Measurements from ENCODE around the gene MRPL23.

Gene MRPL23

GRCh38 chr11:1958367-1958766, 11.2 kb downstream of the MRPL23 start:
- TF ChIP-seq CTCF (IDR thresholded peaks at IDR 0.05; ENCODE audit: low read depth, low read length), result no peak
- no peak for DNase-seq
- Histone ChIP-seq H3K36me3 (no peaks in the 10 kb centered on the region), H3K27me3 (ENCODE audit: insufficient read depth, low read depth, severe bottlenecking) (no peaks in the 10 kb centered on the region), H3K9me3 (ENCODE audit: severe bottlenecking) (no peaks in the 10 kb centered on the region), H3K27ac (no peak overlapping the region), H3K4me3 (ENCODE audit: low read depth, low read length) (no peak overlapping the region)

GRCh38 chr11:1959786-1960185, 12.7 kb downstream of the MRPL23 start:
- TF ChIP-seq CTCF (IDR thresholded peaks at IDR 0.05; ENCODE audit: low read depth, low read length), result no peak
- no peaks in the 10 kb centered on the region for H3K36me3 ChIP-seq
- no peaks in the 10 kb centered on the region for H3K9me3 ChIP-seq (ENCODE audit: severe bottlenecking)
- DNase-seq, result no peak
- no peak overlapping the region for H3K27ac ChIP-seq
- no peak overlapping the region for H3K4me3 ChIP-seq (ENCODE audit: low read depth, low read length)
- no peaks in the 10 kb centered on the region for H3K27me3 ChIP-seq (ENCODE audit: insufficient read depth, low read depth, severe bottlenecking)

- Histone ChIP-seq H3K36me3 (no peaks in the 10 kb centered on the region), H3K4me3 (ENCODE audit: low read depth, low read length) (no peak overlapping the region), H3K27me3 (ENCODE audit: insufficient read depth, low read depth, severe bottlenecking) (no peaks in the 10 kb centered on the region), H3K27ac (no peak overlapping the region), H3K9me3 (ENCODE audit: severe bottlenecking) (no peaks in the 10 kb centered on the region)
- DNase-seq, result no peak
- TF ChIP-seq CTCF (IDR thresholded peaks at IDR 0.05; ENCODE audit: low read depth, low read length), result no peak
Observed at GRCh38 chr11:1963864-1964263, 16.7 kb downstream of the MRPL23 start.

GRCh38 chr11:1964348-1964747, 17.2 kb downstream of the MRPL23 start:
- no peak for TF ChIP-seq CTCF (IDR thresholded peaks at IDR 0.05; ENCODE audit: low read depth, low read length)
- no peak overlapping the region for H3K4me3 ChIP-seq (ENCODE audit: low read depth, low read length)
- H3K27me3 ChIP-seq (ENCODE audit: insufficient read depth, low read depth, severe bottlenecking), result no peaks in the 10 kb centered on the region
- DNase-seq, result no peak
- no peaks in the 10 kb centered on the region for H3K9me3 ChIP-seq (ENCODE audit: severe bottlenecking)
- H3K36me3 ChIP-seq, result no peaks in the 10 kb centered on the region
- no peak overlapping the region for H3K27ac ChIP-seq

- Histone ChIP-seq H3K27me3 (ENCODE audit: insufficient read depth, low read depth, severe bottlenecking) (no peaks in the 10 kb centered on the region), H3K36me3 (no peaks in the 10 kb centered on the region), H3K27ac (no peak overlapping the region), H3K4me3 (ENCODE audit: low read depth, low read length) (no peak overlapping the region), H3K9me3 (ENCODE audit: severe bottlenecking) (no peaks in the 10 kb centered on the region)
- no peak for TF ChIP-seq CTCF (IDR thresholded peaks at IDR 0.05; ENCODE audit: low read depth, low read length)
- DNase-seq, result no peak
Observed at GRCh38 chr11:1964955-1965354, 17.8 kb downstream of the MRPL23 start.

- Histone ChIP-seq H3K27me3 (ENCODE audit: insufficient read depth, low read depth, severe bottlenecking) (no peaks in the 10 kb centered on the region), H3K36me3 (no peaks in the 10 kb centered on the region), H3K9me3 (ENCODE audit: severe bottlenecking) (no peaks in the 10 kb centered on the region), H3K4me3 (ENCODE audit: low read depth, low read length) (no peak overlapping the region), H3K27ac (no peak overlapping the region)
- no peak for TF ChIP-seq CTCF (IDR thresholded peaks at IDR 0.05; ENCODE audit: low read depth, low read length)
- no peak for DNase-seq
Observed at GRCh38 chr11:1966531-1966930, 19.4 kb downstream of the MRPL23 start.
